GM10248 (cell line): ENCODE data around the gene FBXW10B.
"Not testable (repeated sequence)": the region's sequence is repeated elsewhere in the genome, so short reads cannot be mapped to it uniquely, and the experiment has no call there.

Experiments used
- CTCF ChIA-PET: fragments of 300-600 bp; sonication (Branson Sonifier 250); formaldehyde crosslinking; extraction: SDS; loops from one replicate; lab custom pipeline; 2021; ENCODE audit warnings: antibody characterized with exemption; lab: Yijun Ruan, JAX
- POLR2A ChIA-PET: fragments of 350-650 bp; sonication (Branson Sonifier 250); formaldehyde crosslinking; extraction: SDS; loops from one replicate; lab custom pipeline; 2020; ENCODE audit warnings: antibody characterized with exemption; lab: Yijun Ruan, JAX
- DNase-seq: peaks from one replicate; pipeline ENCODE4 v3.0.0; 2012; ENCODE audit errors: extremely low spot score

Gene FBXW10B

DNA sequence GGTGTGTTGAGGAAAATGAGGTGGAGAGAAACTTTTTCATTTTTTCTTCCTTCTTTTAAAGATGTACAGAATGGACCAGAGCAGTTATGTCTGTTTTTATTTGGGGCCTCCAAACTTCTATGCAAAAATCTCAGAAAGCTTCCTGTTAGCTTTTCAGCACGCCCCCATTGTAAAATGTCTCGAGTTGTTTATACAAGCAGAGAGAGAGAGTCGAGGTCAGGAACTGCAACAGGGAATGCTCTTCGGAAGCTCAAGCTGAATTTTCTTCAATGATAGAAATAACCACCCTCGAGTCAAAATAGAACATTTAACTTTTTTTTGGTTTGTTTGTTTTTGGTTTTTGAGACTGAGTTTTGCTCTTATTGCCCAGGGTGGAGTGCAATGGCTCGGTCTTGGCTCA is 3.7 kb downstream of the FBXW10B start:
- POLR2A ChIA-PET, DNase-seq, CTCF ChIA-PET: not testable (repeated sequence)

DNA sequence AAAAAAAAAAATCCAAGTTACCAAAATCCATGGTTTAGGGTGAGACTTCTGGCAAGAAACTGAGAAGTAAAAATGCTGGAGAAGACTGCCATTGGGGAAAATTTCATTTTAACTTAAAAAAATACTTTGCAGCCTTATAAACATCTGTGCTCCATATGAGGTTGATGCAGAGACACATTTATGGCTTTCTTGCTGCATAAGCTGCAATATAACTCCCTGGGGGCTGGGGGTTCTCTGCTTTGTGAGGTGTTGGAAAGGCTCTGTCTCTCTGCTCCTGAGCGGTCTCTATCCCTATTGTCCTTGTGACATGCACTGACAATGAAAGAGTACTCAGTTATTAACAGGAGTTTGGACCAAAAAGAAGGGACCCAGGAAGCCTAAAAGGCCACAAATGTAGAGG is 6.4 kb downstream of the FBXW10B start:
- POLR2A ChIA-PET, CTCF ChIA-PET, DNase-seq: not testable (repeated sequence)

- DNase-seq, CTCF ChIA-PET, POLR2A ChIA-PET: not testable (repeated sequence)
Observed at GRCh38 chr17:15592960-15593359, 26.5 kb downstream of the FBXW10B start.

DNA sequence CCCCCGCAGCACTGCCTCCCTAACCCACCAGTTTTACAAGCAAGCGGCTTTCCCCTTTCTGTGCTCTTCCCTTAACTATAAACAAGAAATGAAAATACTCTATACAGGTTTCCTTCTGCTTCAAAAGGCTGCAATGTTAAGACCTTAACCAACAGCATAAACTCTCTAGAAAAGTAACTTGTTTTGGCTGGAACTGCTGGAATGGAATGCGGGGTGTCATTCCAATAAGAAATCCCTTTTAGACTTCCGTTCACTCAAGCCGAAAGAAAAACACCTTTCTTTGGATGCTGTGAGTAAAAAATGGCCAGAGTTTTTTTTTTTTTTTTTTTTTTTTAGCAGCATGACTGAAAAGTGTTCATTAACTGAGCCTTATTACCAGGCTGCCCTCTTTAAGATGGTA is 27.5 kb downstream of the FBXW10B start:
- POLR2A ChIA-PET: not testable (repeated sequence)

GRCh38 chr17:15590844-15591243 is 28.7 kb downstream of the FBXW10B start:
- POLR2A ChIA-PET, DNase-seq, CTCF ChIA-PET: not testable (repeated sequence)

More for the DNA sequence above, 27.5 kb downstream of the FBXW10B start:
- CTCF ChIA-PET, DNase-seq: not testable (repeated sequence)

DNA sequence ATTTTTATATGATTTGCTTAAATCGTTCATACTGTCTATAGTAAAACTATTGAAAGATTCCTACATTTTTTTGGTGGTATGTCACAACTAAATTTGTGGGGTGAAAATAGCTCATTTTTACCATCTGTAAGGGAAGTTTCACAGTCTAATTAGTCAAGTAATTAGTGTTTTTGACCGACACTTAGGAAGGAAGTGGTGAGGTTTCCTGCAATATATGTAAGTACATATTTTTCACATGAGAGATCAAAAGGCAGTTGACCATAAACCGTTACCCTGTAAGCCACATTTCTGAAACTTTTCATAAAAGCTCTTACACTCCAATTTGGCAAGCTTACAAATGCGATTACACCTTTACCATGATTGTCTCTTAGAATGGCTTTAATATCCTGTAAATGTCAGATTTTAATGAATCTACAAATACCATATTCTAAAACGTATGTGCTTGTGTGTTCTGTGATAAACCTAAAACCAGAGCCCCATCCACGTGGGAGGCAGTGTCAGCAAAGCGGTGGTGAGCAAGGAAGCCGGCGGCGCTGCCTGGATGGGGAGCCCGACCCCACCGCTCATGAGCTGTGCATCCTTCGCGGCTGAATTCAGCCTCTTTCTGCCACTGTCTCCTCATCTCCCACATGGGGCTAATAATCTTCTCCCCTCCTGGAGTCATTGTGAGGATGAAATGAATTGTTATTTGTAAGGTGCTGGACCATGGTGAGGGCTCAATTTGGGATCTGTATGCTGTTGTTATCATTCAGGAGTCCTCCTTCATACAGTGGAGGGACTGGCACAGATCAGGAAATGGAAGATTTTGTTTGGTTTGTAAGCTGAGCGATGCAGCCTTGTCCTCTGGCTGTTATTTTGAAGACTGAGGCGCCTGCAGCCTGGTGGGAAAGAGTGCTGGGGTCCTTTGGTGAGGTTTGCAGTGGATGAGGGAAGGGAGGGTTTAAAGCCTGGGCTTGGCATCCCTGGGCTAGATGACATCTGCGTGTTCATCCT is 29.7 kb downstream of the FBXW10B start:
- DNase-seq, CTCF ChIA-PET: not testable (repeated sequence)

GRCh38 chr17:15588017-15588416 is 31.5 kb downstream of the FBXW10B start:
- CTCF ChIA-PET, POLR2A ChIA-PET, DNase-seq: not testable (repeated sequence)

More for the DNA sequence above, 29.7 kb downstream of the FBXW10B start:
- POLR2A ChIA-PET: not testable (repeated sequence)

DNA sequence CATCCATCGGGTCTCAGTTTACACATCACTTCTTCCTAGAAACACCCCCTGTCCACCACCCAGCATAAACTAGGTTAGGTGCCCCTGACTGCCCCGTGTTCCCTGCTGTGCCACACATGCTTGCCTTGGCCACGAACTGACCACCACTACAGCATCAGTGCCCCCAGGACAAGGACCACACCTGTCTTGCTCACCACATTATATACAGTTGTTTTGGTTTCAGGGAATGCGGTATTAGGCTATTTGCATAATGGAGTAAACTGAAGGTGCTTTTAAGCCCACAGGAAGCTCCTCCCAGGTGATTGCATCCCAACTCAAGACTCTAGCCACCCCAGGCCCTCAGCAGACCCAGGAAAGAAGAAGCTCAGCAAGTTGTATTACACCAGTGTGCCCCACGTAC is 36.2 kb downstream of the FBXW10B start:
- POLR2A ChIA-PET, CTCF ChIA-PET, DNase-seq: not testable (repeated sequence)

GRCh38 chr17:15581462-15581861 is 38.0 kb downstream of the FBXW10B start:
- CTCF ChIA-PET, POLR2A ChIA-PET, DNase-seq: not testable (repeated sequence)

GRCh38 chr17:15576848-15577247 is 42.7 kb downstream of the FBXW10B start:
- CTCF ChIA-PET, POLR2A ChIA-PET: not testable (repeated sequence)

DNA sequence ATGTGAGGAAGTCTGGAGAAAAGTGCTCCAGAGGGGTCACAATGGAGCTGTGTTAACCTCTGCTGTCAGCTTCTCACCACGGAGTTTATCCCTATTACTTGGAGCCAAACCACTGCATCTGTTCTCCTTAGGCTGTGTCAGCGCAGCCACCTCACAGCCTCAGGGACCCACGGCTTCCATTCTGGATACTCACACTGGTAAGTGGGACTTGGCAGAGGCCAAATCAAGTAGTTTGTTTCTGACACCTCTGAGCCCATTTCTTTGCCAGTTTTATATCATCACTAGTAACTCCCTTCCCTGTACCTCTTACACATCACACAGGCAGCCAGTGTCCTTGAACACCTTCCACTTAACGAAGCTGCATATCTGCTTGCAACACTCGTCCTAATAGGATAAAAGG is 44.8 kb downstream of the FBXW10B start:
- CTCF ChIA-PET, DNase-seq, POLR2A ChIA-PET: not testable (repeated sequence)

More at GRCh38 chr17:15576848-15577247, 42.7 kb downstream of the FBXW10B start:
- not testable (repeated sequence) for DNase-seq

DNA sequence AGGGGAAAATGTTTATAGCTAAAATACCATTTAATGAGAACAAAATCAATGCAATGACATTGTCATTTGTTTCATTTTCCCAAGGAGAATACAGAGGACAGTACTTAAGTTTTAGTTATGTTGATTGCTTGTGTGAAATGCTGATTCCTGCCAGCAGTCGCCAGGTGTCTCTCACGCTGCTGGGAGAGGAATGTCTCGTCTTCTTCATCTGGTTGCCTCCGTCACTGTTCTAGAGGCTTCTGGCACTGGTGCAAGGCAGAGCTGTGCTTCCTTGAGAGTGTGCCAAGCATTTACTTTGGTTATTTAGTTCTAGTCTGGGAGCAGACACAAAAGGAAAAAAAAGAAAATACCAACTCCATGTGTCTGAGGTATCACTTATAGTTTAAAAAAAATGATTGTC is 45.6 kb downstream of the FBXW10B start:
- DNase-seq, POLR2A ChIA-PET, CTCF ChIA-PET: not testable (repeated sequence)
